Measurements from ENCODE around the gene SHCBP1L.
A peak's percentile ranks its signal among the peaks of the same experiment; 100 is the strongest.
"Not testable (repeated sequence)": the region's sequence is repeated elsewhere in the genome, so short reads cannot be mapped to it uniquely, and the experiment has no call there.

SHCBP1L gene

GRCh38 chr1:182962554-182963115 is 9.7 kb upstream of the SHCBP1L start:
- FAIRE-seq: peak; percentile 97

GRCh38 chr1:182960046-182960445 is 7.1 kb upstream of the SHCBP1L start:
- no peak for FAIRE-seq

- no peak for FAIRE-seq
Observed at GRCh38 chr1:182957902-182958395, 5.0 kb upstream of the SHCBP1L start.

- no peak for FAIRE-seq
Observed at GRCh38 chr1:182956708-182957365, 3.9 kb upstream of the SHCBP1L start.

GRCh38 chr1:182955596-182956588 is 2.9 kb upstream of the SHCBP1L start:
- FAIRE-seq: no peak

- FAIRE-seq: no peak
Observed at GRCh38 chr1:182953826-182954225, 860 bp upstream of the SHCBP1L start.

GRCh38 chr1:182943336-182943735 is 9.6 kb downstream of the SHCBP1L start:
- not testable (repeated sequence) for FAIRE-seq

- not testable (repeated sequence) for FAIRE-seq
Observed at GRCh38 chr1:182942145-182942544, 10.8 kb downstream of the SHCBP1L start.

- no peak for FAIRE-seq
Observed at GRCh38 chr1:182939413-182939812, 13.6 kb downstream of the SHCBP1L start.

- no peak for FAIRE-seq
Observed at GRCh38 chr1:182935716-182936115, 17.2 kb downstream of the SHCBP1L start.

- no peak for FAIRE-seq
Observed at GRCh38 chr1:182930985-182931384, 22.0 kb downstream of the SHCBP1L start.

GRCh38 chr1:182927693-182928433 is 25.1 kb downstream of the SHCBP1L start:
- peak; percentile 41 for FAIRE-seq

GRCh38 chr1:182925661-182926060 is 27.3 kb downstream of the SHCBP1L start:
- no peak for FAIRE-seq

- no peak for FAIRE-seq
Observed at GRCh38 chr1:182917378-182917777, 35.6 kb downstream of the SHCBP1L start.

- FAIRE-seq: no peak
Observed at GRCh38 chr1:182913401-182913800, 39.6 kb downstream of the SHCBP1L start.

GRCh38 chr1:182910143-182910542 is 42.8 kb downstream of the SHCBP1L start:
- no peak for FAIRE-seq

GRCh38 chr1:182909578-182909977 is 43.4 kb downstream of the SHCBP1L start:
- no peak for FAIRE-seq

- no peak for FAIRE-seq
Observed at GRCh38 chr1:182905321-182905720, 47.6 kb downstream of the SHCBP1L start.

GRCh38 chr1:182901946-182902345 is 51.0 kb downstream of the SHCBP1L start:
- not testable (repeated sequence) for FAIRE-seq

- no peak for FAIRE-seq
Observed at GRCh38 chr1:182897696-182898095, 55.3 kb downstream of the SHCBP1L start.

GRCh38 chr1:182890927-182891610 is 61.9 kb downstream of the SHCBP1L start:
- no peak for FAIRE-seq

GRCh38 chr1:182889997-182890396 is 63.0 kb downstream of the SHCBP1L start:
- no peak for FAIRE-seq
